Umbilical cord (tissue), 2 donors: ENCODE measurements around the gene GALR1. TPM values are rescaled to one million over a fixed set of nuclear protein-coding genes. Genes with fewer than 3 reads are reported as not detected.
"Not testable (repeated sequence)": the region's sequence is repeated elsewhere in the genome, so short reads cannot be mapped to it uniquely, and the experiment has no call there.

Experiments used
- DNase-seq: peaks from one replicate; pipeline ENCODE4 v3.0.0-alpha.2; 2015; ENCODE audit warnings: low spot score
- total RNA-seq: library from RNA; depleted of rRNA; stranded (reverse); fragments of >200 nt; gene quantifications from one replicate; pipeline ENCODE4 v1.2.3, GENCODE V29; 2014; ENCODE audit warnings: low replicate concordance; ENCODE audit not compliant: insufficient read depth

The GALR1 gene
- total RNA-seq, result 3.6 TPM

GRCh38 chr18:77249569-77250500 lies at the start of gene GALR1:
Gene GALR1 (plus strand): TSS chr18:77249848. CDS start chr18:77250549, 701 bp downstream.
- DNase-seq, result no peak

- DNase-seq, result no peak
Observed at GRCh38 chr18:77201506-77201905, 48.1 kb upstream of the GALR1 start.

- no peak for DNase-seq
Observed at GRCh38 chr18:77202329-77202728, 47.3 kb upstream of the GALR1 start.

- DNase-seq, result peak; percentile 20
Observed at GRCh38 chr18:77203071-77203470, 46.6 kb upstream of the GALR1 start.

- DNase-seq, result no peak
Observed at GRCh38 chr18:77203851-77204250, 45.8 kb upstream of the GALR1 start.

GRCh38 chr18:77205769-77206168 lies 43.9 kb upstream of the GALR1 start:
- DNase-seq, result no peak

- peak; percentile 57 for DNase-seq
Observed at GRCh38 chr18:77206676-77207374, 42.8 kb upstream of the GALR1 start.

GRCh38 chr18:77207540-77207939 lies 42.1 kb upstream of the GALR1 start:
- peak; percentile 61 for DNase-seq

GRCh38 chr18:77208964-77209363 lies 40.7 kb upstream of the GALR1 start:
- DNase-seq, result peak; percentile 32

GRCh38 chr18:77209587-77209986 lies 40.1 kb upstream of the GALR1 start:
- no peak for DNase-seq

- no peak for DNase-seq
Observed at GRCh38 chr18:77210249-77210648, 39.4 kb upstream of the GALR1 start.

GRCh38 chr18:77218642-77219041 lies 31.0 kb upstream of the GALR1 start:
- no peak for DNase-seq

GRCh38 chr18:77220726-77221125 lies 28.9 kb upstream of the GALR1 start:
- no peak for DNase-seq

GRCh38 chr18:77222464-77222863 lies 27.2 kb upstream of the GALR1 start:
- DNase-seq, result no peak

GRCh38 chr18:77223221-77223639 lies 26.4 kb upstream of the GALR1 start:
- no peak for DNase-seq

- no peak for DNase-seq
Observed at GRCh38 chr18:77223653-77224052, 26.0 kb upstream of the GALR1 start.

GRCh38 chr18:77230645-77231044 lies 19.0 kb upstream of the GALR1 start:
- DNase-seq, result no peak

GRCh38 chr18:77234504-77235365 lies 14.9 kb upstream of the GALR1 start:
- DNase-seq, result no peak

- not testable (repeated sequence) for DNase-seq
Observed at GRCh38 chr18:77239285-77239684, 10.4 kb upstream of the GALR1 start.

GRCh38 chr18:77248873-77249568 lies 627 bp upstream of the GALR1 start:
- DNase-seq, result no peak

GRCh38 chr18:77250501-77250925 lies 865 bp downstream of the GALR1 start:
- no peak for DNase-seq
